ENCODE measurements around the gene PLCG1.

PLCG1 gene

GRCh38 chr20:41224281-41224680, 86.9 kb downstream of the PLCG1 start:
- TF ChIP-seq CTCF (IDR thresholded peaks at IDR 0.05; ENCODE audit: low read depth, low read length) = no peak
- DNase-seq (ENCODE audit: low read depth, low spot score) = no peak
- H3K4me3 ChIP-seq (ENCODE audit: low read depth, low read length) = no peak overlapping the region
- in situ Hi-C loops (cut with HindIII; ENCODE audit: low sequenced_read_pairs) = no loop called here

- H3K4me3 ChIP-seq (ENCODE audit: low read depth, low read length) = no peak overlapping the region
- in situ Hi-C loops (cut with HindIII; ENCODE audit: low sequenced_read_pairs) = no loop called here
- TF ChIP-seq CTCF (IDR thresholded peaks at IDR 0.05; ENCODE audit: low read depth, low read length) = no peak
- DNase-seq (ENCODE audit: low read depth, low spot score) = no peak
These were observed 87.7 kb downstream of the PLCG1 start for GRCh38 chr20:41225091-41225490.

- no peak overlapping the region for H3K4me3 ChIP-seq (ENCODE audit: low read depth, low read length)
- no peak for DNase-seq (ENCODE audit: low read depth, low spot score)
- no peak for TF ChIP-seq CTCF (IDR thresholded peaks at IDR 0.05; ENCODE audit: low read depth, low read length)
- in situ Hi-C loops (cut with HindIII; ENCODE audit: low sequenced_read_pairs) = no loop called here
These were observed 89.1 kb downstream of the PLCG1 start for GRCh38 chr20:41226426-41226825.
